MM.1S (cell line): ENCODE results near the gene NAA35.

Source experiments
- DNase-seq: peaks from one replicate; pipeline ENCODE4 v3.0.0-alpha.2; 2015
- H2AFZ ChIP-seq: fragments of 300-600 bp; sonication (generic); 2 replicates; pipeline ENCODE4 v1.6.0; 2016; ENCODE audit warnings: antibody characterized with exemption, low read length
- H3F3A ChIP-seq: fragments of 300-600 bp; sonication (generic); 2 replicates; pipeline ENCODE4 v1.6.1; 2016; ENCODE audit warnings: mild to moderate bottlenecking, antibody characterized with exemption, low read length, moderate library complexity, mixed read lengths; ENCODE audit not compliant: insufficient read depth
- H3K27ac ChIP-seq: fragments of 300-600 bp; sonication (generic); 2 replicates; pipeline ENCODE4 v1.5.1; 2016; ENCODE audit warnings: mild to moderate bottlenecking, low read length
- H3K27me3 ChIP-seq: fragments of 300-600 bp; sonication (generic); replicated peaks from 2 replicates; pipeline ENCODE4 v1.6.0; 2016; ENCODE audit warnings: low read length; ENCODE audit not compliant: insufficient read depth
- H3K36me3 ChIP-seq: fragments of 300-600 bp; sonication (generic); replicated peaks from 2 replicates; pipeline ENCODE4 v1.6.1; 2016; ENCODE audit warnings: mild to moderate bottlenecking, low read length, mixed read lengths; ENCODE audit not compliant: insufficient read depth
- H3K4me1 ChIP-seq: fragments of 300-600 bp; sonication (generic); 2 replicates; pipeline ENCODE4 v1.6.1; 2016; ENCODE audit warnings: low read length, mixed read lengths
- H3K4me2 ChIP-seq: fragments of 300-600 bp; sonication (generic); 2 replicates; pipeline ENCODE4 v1.6.0; 2016; ENCODE audit warnings: low read depth, low read length
- H3K4me3 ChIP-seq: fragments of 300-600 bp; sonication (generic); 2 replicates; pipeline ENCODE4 v1.5.1; 2016; ENCODE audit warnings: low read length, mixed read lengths
- H3K79me2 ChIP-seq: fragments of 300-600 bp; sonication (generic); 2 replicates; pipeline ENCODE4 v1.6.1; 2016; ENCODE audit warnings: mixed run types, low read length, mixed read lengths
- H3K9ac ChIP-seq: fragments of 300-600 bp; sonication (generic); 2 replicates; pipeline ENCODE4 v1.6.1; 2016; ENCODE audit warnings: low read length, mixed read lengths
- H3K9me2 ChIP-seq: fragments of 300-600 bp; sonication (generic); replicated peaks from 2 replicates; pipeline ENCODE4 v1.6.1; 2016; ENCODE audit warnings: mild to moderate bottlenecking, low read length, mixed read lengths; ENCODE audit not compliant: insufficient read depth
- H3K9me3 ChIP-seq: fragments of 300-600 bp; sonication (generic); replicated peaks from 2 replicates; pipeline ENCODE4 v1.6.1; 2016; ENCODE audit warnings: mild to moderate bottlenecking, low read length, mixed read lengths; ENCODE audit not compliant: insufficient read depth
- H4K20me1 ChIP-seq: fragments of 300-600 bp; sonication (generic); 2 replicates; pipeline ENCODE4 v1.6.1; 2016; ENCODE audit warnings: mild to moderate bottlenecking, low read length, moderate library complexity, mixed read lengths; ENCODE audit not compliant: insufficient read depth
- CTCF ChIP-seq: fragments of 300-600 bp; sonication (generic); IDR thresholded peaks from 2 replicates; pipeline ENCODE4 v1.5.1; 2016; ENCODE audit warnings: antibody characterized with exemption, low read length, mixed read lengths
- EZH2 ChIP-seq: fragments of 300-600 bp; sonication (generic); optimal IDR thresholded peaks from 2 replicates; pipeline ENCODE3; 2017; ENCODE audit warnings: low read depth, mild to moderate bottlenecking, antibody characterized with exemption, low read length, mixed read lengths
- EZH2phosphoT487 ChIP-seq: fragments of 300-600 bp; sonication (generic); IDR thresholded peaks from 2 replicates; pipeline ENCODE4 v1.6.1; 2018; ENCODE audit warnings: antibody characterized with exemption, low read length

The NAA35 gene

DNA sequence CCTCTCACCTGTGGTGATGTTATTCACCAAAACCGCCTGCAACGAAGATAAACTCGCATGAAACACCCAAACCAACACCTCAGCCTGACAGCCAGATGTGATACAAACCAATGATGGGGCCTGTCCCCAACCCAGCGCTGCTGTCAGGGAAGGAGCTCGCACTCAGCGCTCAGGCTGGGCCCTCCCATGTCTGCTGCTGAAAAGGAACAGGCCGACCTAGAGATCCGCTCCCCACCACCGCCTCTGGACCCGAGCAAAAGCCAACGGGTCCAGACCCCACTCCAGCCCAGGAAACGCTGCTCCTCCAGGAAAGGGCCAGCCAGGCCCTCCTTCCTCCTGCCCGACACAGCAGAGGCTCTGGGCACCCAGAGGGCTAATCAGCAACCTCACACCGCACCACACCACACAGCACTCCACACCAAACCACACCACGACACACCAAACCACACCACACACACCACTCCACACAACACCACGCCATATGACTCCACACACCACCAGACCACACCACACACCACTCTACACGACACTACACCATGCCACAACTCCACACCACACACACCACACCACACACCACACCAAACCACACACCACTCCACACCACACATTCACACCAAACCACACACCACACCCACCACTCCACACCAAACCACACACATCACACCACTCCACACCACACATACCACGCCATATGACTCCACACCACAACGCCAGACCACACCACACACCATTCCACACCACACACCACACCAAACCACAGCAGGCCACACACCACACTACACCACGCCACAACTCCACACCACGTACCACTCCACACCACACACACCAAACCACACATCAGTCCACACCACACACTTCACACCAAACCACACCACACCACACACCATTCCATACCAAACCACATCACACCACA lies 111.9 kb downstream of the NAA35 start:
- TF ChIP-seq CTCF (no peak), EZH2phosphoT487 (no peak), EZH2 (no peak)
- H3K9me2 ChIP-seq, result no peaks in the 10 kb centered on the region
- H3K4me2 ChIP-seq, result no peak overlapping the region
- no peaks in the 10 kb centered on the region for H3K36me3 ChIP-seq
- H3F3A ChIP-seq, result no peaks in the 10 kb centered on the region
- no peaks in the 10 kb centered on the region for H3K9me3 ChIP-seq
- H3K4me3 ChIP-seq, result no peak overlapping the region
- no peak overlapping the region for H2AFZ ChIP-seq
- H4K20me1 ChIP-seq, result no peaks in the 10 kb centered on the region
- H3K27ac ChIP-seq, result no peak overlapping the region
- DNase-seq, result no peak
- no peaks in the 10 kb centered on the region for H3K4me1 ChIP-seq
- no peak overlapping the region for H3K9ac ChIP-seq
- H3K79me2 ChIP-seq, result 0 out of 2 replicates have a peak, but pooled peaks cover 8% of the 10 kb centered on the region
- no peaks in the 10 kb centered on the region for H3K27me3 ChIP-seq

GRCh38 chr9:86054695-86055094 lies 113.7 kb downstream of the NAA35 start:
- Histone ChIP-seq H3K4me2 (no peak overlapping the region), H2AFZ (no peak overlapping the region), H3K27me3 (no peaks in the 10 kb centered on the region), H3K9me2 (no peaks in the 10 kb centered on the region), H3K4me3 (no peak overlapping the region), H3F3A (no peaks in the 10 kb centered on the region), H3K79me2 (0 out of 2 replicates have a peak, but pooled peaks cover 8% of the 10 kb centered on the region), H4K20me1 (no peaks in the 10 kb centered on the region), H3K4me1 (no peaks in the 10 kb centered on the region), H3K9me3 (no peaks in the 10 kb centered on the region), H3K27ac (no peak overlapping the region), H3K9ac (no peak overlapping the region), H3K36me3 (no peaks in the 10 kb centered on the region)
- TF ChIP-seq CTCF (no peak), EZH2phosphoT487 (no peak), EZH2 (no peak)
- DNase-seq, result no peak

DNA sequence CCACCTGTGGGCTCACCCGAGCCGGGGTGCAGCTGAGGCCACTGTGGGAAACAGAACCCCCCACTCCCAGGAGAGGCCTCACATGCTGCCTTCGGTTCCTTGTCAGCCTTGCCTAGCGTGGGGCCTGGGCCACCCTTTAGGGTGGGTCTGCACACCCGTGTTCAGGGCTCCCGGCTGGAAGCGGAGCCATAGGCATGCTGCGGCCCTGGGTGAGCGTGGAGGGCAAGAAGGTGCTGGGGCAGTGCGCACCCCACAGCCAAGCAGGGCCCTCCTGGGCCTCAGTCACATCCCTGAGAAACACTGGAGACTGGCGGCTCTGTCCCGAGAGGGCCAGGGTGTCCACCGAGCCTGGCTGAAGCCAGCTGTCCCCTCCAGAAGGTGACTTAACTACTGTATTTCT lies 116.5 kb downstream of the NAA35 start:
- Histone ChIP-seq H3K4me3 (no peak overlapping the region), H3K27me3 (no peaks in the 10 kb centered on the region), H3K9me2 (no peaks in the 10 kb centered on the region), H3K36me3 (no peaks in the 10 kb centered on the region), H3K4me1 (no peaks in the 10 kb centered on the region), H3K79me2 (0 out of 2 replicates have a peak, but pooled peaks cover 8% of the 10 kb centered on the region), H3K27ac (no peak overlapping the region), H4K20me1 (no peaks in the 10 kb centered on the region), H3F3A (no peaks in the 10 kb centered on the region), H3K4me2 (no peak overlapping the region), H3K9ac (no peak overlapping the region), H3K9me3 (no peaks in the 10 kb centered on the region), H2AFZ (no peak overlapping the region)
- no peak for DNase-seq
- TF ChIP-seq EZH2phosphoT487, result no peak
- TF ChIP-seq EZH2, result no peak
- no peak for TF ChIP-seq CTCF
